A673 (cell line): ENCODE data around the gene MDH1. TPM values are rescaled to one million over a fixed set of nuclear protein-coding genes. Genes with fewer than 3 reads are reported as not detected.

ENCODE experiments used
- BruUV-seq: library from RNA; stranded (reverse); fragments of 400-500 nt; replicated peaks from 2 replicates; lab custom pipeline; 2021; lab: Mats Ljungman, UMichigan
- CTCF ChIA-PET: fragments of 300-600 bp; sonication (Branson Sonifier 250); formaldehyde crosslinking; loops from one replicate; lab custom pipeline; 2022; ENCODE audit warnings: antibody characterized with exemption; lab: Charles Lee
- POLR2A ChIA-PET: fragments of 300-600 bp; sonication (Branson Sonifier 250); formaldehyde crosslinking; loops from one replicate; lab custom pipeline; 2022; ENCODE audit warnings: antibody characterized with exemption; ENCODE audit not compliant: low non-redundant PET; lab: Charles Lee
- DNase-seq: peaks from one replicate; pipeline ENCODE4 v3.0.0-alpha.2; 2015; ENCODE audit warnings: low spot score
- H3K27ac ChIP-seq: fragments of 200-600 bp; sonication (generic); 2 replicates; pipeline ENCODE4 v1.5.1; 2016; ENCODE audit warnings: mixed run types, low read depth, mild to moderate bottlenecking, mixed read lengths, antibody characterized with exemption, low read length; ENCODE audit not compliant: poor library complexity, severe bottlenecking
- H3K27me3 ChIP-seq: fragments of 200-600 bp; sonication (generic); replicated peaks from 2 replicates; pipeline ENCODE4 v1.6.1; 2017; ENCODE audit warnings: mixed run types, low read depth, mild to moderate bottlenecking, mixed read lengths, antibody characterized with exemption, low read length; ENCODE audit not compliant: insufficient read depth, poor library complexity
- H3K36me3 ChIP-seq: fragments of 200-600 bp; sonication (generic); 2 replicates; pipeline ENCODE4 v1.6.1; 2016; ENCODE audit warnings: mixed run types, mild to moderate bottlenecking, mixed read lengths, antibody characterized with exemption, low read length; ENCODE audit not compliant: insufficient read depth, poor library complexity, severe bottlenecking
- H3K4me1 ChIP-seq: fragments of 200-600 bp; sonication (generic); 2 replicates; pipeline ENCODE4 v1.6.1; 2017; ENCODE audit warnings: mixed run types, mild to moderate bottlenecking, mixed read lengths, antibody characterized with exemption, low read length; ENCODE audit not compliant: insufficient read depth, poor library complexity, severe bottlenecking
- H3K4me3 ChIP-seq: fragments of 200-600 bp; sonication (generic); 2 replicates; pipeline ENCODE4 v1.5.1; 2016; ENCODE audit warnings: low read depth, mixed run types, mild to moderate bottlenecking, mixed read lengths, low read length; ENCODE audit not compliant: poor library complexity, severe bottlenecking
- H3K9me3 ChIP-seq: fragments of 200-600 bp; sonication (generic); 2 replicates; pipeline ENCODE4 v1.6.1; 2016; ENCODE audit warnings: mixed run types, low read depth, mild to moderate bottlenecking, mixed read lengths, antibody characterized with exemption, low read length; ENCODE audit not compliant: poor library complexity, severe bottlenecking
- CTCF ChIP-seq: fragments of 300-800, 200-600 bp; sonication (generic); conservative IDR thresholded peaks from 2 replicates; pipeline ENCODE4 v1.5.1; 2017; ENCODE audit warnings: low read depth, mild to moderate bottlenecking, antibody characterized with exemption, low read length, moderate library complexity, mixed read lengths
- EZH2 ChIP-seq: fragments of 200-600 bp; sonication (generic); IDR thresholded peaks from 2 replicates; pipeline ENCODE4 v1.6.1; 2017; ENCODE audit warnings: borderline replicate concordance, low read depth, mild to moderate bottlenecking, mixed read lengths, antibody characterized with exemption, low read length; ENCODE audit not compliant: poor library complexity, severe bottlenecking
- intact Hi-C: fragments of 100-400 bp; cut with micrococcal nuclease; formaldehyde crosslinking; loops from one replicate; pipeline ENCODE4 v1.10.0; 2022; ENCODE audit not compliant: unreplicated experiment
- total RNA-seq: library from RNA; stranded (reverse); gene quantifications from 2 replicates; pipeline ENCODE4 v1.2.3, GENCODE V29; 2021

MDH1 gene
- total RNA-seq, 1 experiment from 2014 or later = 185 TPM

GRCh38 chr2:63576546-63576945 lies 12.2 kb upstream of the MDH1 start:
- DNase-seq = no peak
- CTCF ChIA-PET = no interaction called here
- Histone ChIP-seq H3K4me3 (no peak overlapping the region), H3K36me3 (no peaks in the 10 kb centered on the region), H3K27ac (no peak overlapping the region), H3K9me3 (no peaks in the 10 kb centered on the region), H3K4me1 (no peaks in the 10 kb centered on the region), H3K27me3 (no peaks in the 10 kb centered on the region)
- POLR2A ChIA-PET = no interaction called here
- intact Hi-C loops = no loop called here
- no peak for TF ChIP-seq EZH2
- no TSS peak for BruUV-seq

GRCh38 chr2:63578767-63579166 lies 10.0 kb upstream of the MDH1 start:
- Histone ChIP-seq H3K9me3 (no peaks in the 10 kb centered on the region), H3K27ac (no peak overlapping the region), H3K4me3 (no peak overlapping the region), H3K4me1 (no peaks in the 10 kb centered on the region), H3K36me3 (no peaks in the 10 kb centered on the region), H3K27me3 (no peaks in the 10 kb centered on the region)
- CTCF ChIA-PET = no interaction called here
- TF ChIP-seq CTCF (no peak), EZH2 (no peak)
- DNase-seq = no peak
- POLR2A ChIA-PET = no interaction called here
- BruUV-seq = no TSS peak
- intact Hi-C loops = no loop called here

GRCh38 chr2:63580651-63581297 lies 8.0 kb upstream of the MDH1 start:
- no peaks in the 10 kb centered on the region for H3K27me3 ChIP-seq
- intact Hi-C loops = no loop called here
- H3K4me3 ChIP-seq = no peak overlapping the region
- BruUV-seq = no TSS peak
- no peak for DNase-seq
- no peaks in the 10 kb centered on the region for H3K9me3 ChIP-seq
- no peak overlapping the region for H3K27ac ChIP-seq
- ChIA-PET POLR2A (no interaction called here), CTCF (no interaction called here)
- no peaks in the 10 kb centered on the region for H3K36me3 ChIP-seq
- no peaks in the 10 kb centered on the region for H3K4me1 ChIP-seq
- TF ChIP-seq CTCF (no peak), EZH2 (no peak)
